GM12878 (cell line): ENCODE measurements around the gene TSPAN31. TPM values are rescaled to one million over a fixed set of nuclear protein-coding genes. Genes with fewer than 3 reads are reported as not detected.
"Not testable (repeated sequence)": the region's sequence is repeated elsewhere in the genome, so short reads cannot be mapped to it uniquely, and the experiment has no call there.

ENCODE experiments used
- ATAC-seq: fragments of 200-7000 bp; cut with Tn5 transposase; 3 replicates; pipeline ENCODE4 v1.9.1; 2020; ENCODE audit warnings: mild to moderate bottlenecking, moderate library complexity
- BruUV-seq: library from RNA; stranded (reverse); fragments of 400-500 nt; replicated peaks from 2 replicates; lab custom pipeline; 2021; lab: Mats Ljungman, UMichigan
- CTCF ChIA-PET: fragments of 300-600 bp; sonication (Branson Sonifier 250); formaldehyde crosslinking; extraction: SDS; loops from one replicate; lab custom pipeline; 2021; ENCODE audit warnings: inconsistent platforms; lab: Yijun Ruan, JAX
- POLR2A ChIA-PET: fragments of 350-600 bp; formaldehyde crosslinking; extraction: SDS; loops from one replicate; lab custom pipeline; 2021; ENCODE audit warnings: inconsistent platforms; lab: Charles Lee
- RAD21 ChIA-PET: fragments of 300-600 bp; sonication (Branson Sonifier 250); formaldehyde crosslinking; loops from one replicate; lab custom pipeline; 2023; ENCODE audit warnings: antibody characterized with exemption; ENCODE audit not compliant: unreplicated experiment; lab: Charles Lee
- SMC1A ChIA-PET: fragments of 300-600 bp; sonication (Branson Sonifier 250); formaldehyde crosslinking; loops from one replicate; lab custom pipeline; 2023; ENCODE audit not compliant: unreplicated experiment, uncharacterized antibody; lab: Charles Lee
- DNase-seq: peaks from one replicate; pipeline ENCODE4 v3.0.0-alpha.2; 2011; ENCODE audit warnings: low read depth, low spot score
- FAIRE-seq: peaks from 3 replicates; lab custom pipeline; 2011; peaks lifted over from hg19 to GRCh38; lab: Jason Lieb, UNC
- H2AFZ ChIP-seq: 2 replicates; pipeline ENCODE4 v1.6.0; 2011; ENCODE audit warnings: low read depth, low read length, control low read depth; ENCODE audit not compliant: control insufficient read depth
- H3K27ac ChIP-seq: 2 replicates; pipeline ENCODE4 v1.5.1; 2011; ENCODE audit warnings: control low read depth; ENCODE audit not compliant: control insufficient read depth, insufficient read depth
- H3K27me3 ChIP-seq, 2 experiments: replicated peaks in 1 of 2; 2 replicates each; pipeline versions ENCODE4 v1.6.0 to v1.6.1; 2011; ENCODE audit warnings: low read length in 1 of 2; ENCODE audit not compliant: control insufficient read depth in 2 of 2, insufficient read depth in 2 of 2
- H3K36me3 ChIP-seq, 2 experiments: 2 replicates each; pipeline ENCODE4 v1.5.1; 2011; ENCODE audit warnings: low read length in 1 of 2; ENCODE audit not compliant: control insufficient read depth in 2 of 2, insufficient read depth in 2 of 2
- H3K4me1 ChIP-seq: 2 replicates; pipeline ENCODE4 v1.6.1; 2011; ENCODE audit warnings: mild to moderate bottlenecking, low read length, moderate library complexity, mixed read lengths; ENCODE audit not compliant: control insufficient read depth, insufficient read depth
- H3K4me2 ChIP-seq: 2 replicates; pipeline ENCODE4 v1.6.0; 2011; ENCODE audit warnings: control low read depth; ENCODE audit not compliant: control insufficient read depth, insufficient read depth
- H3K4me3 ChIP-seq: fragments of 200-600 bp; sonication (generic); 2 replicates; pipeline ENCODE4 v1.5.1; 2016
- H3K79me2 ChIP-seq: 2 replicates; pipeline ENCODE4 v1.6.0; 2011; ENCODE audit warnings: low read length; ENCODE audit not compliant: control insufficient read depth, insufficient read depth
- H3K9ac ChIP-seq: 2 replicates; pipeline ENCODE4 v1.8.0; 2011; ENCODE audit warnings: low read length, control low read depth, mixed read lengths; ENCODE audit not compliant: control insufficient read depth, insufficient read depth
- H3K9me3 ChIP-seq: replicated peaks from 3 replicates; pipeline ENCODE4 v1.5.1; 2011; ENCODE audit warnings: mild to moderate bottlenecking, low read length; ENCODE audit not compliant: control insufficient read depth, insufficient read depth
- H4K20me1 ChIP-seq: 2 replicates; pipeline ENCODE4 v1.6.0; 2011; ENCODE audit not compliant: control insufficient read depth, insufficient read depth
- CHD2 ChIP-seq: IDR thresholded peaks from 2 replicates; pipeline ENCODE4 v1.6.1; 2011; ENCODE audit warnings: low read depth, low read length, improper control_type of control experiment, borderline replicate concordance
- POLR2A ChIP-seq: IDR thresholded peaks from 2 replicates; pipeline ENCODE4 v1.6.1; 2011; ENCODE audit warnings: low read depth, mild to moderate bottlenecking, low read length
- RB1 ChIP-seq: fragments of 450-650 bp; formaldehyde crosslinking; IDR thresholded peaks from 2 replicates; pipeline ENCODE4 v1.6.1; 2017; ENCODE audit warnings: mild to moderate bottlenecking, borderline replicate concordance
- SPI1 ChIP-seq: IDR thresholded peaks from 2 replicates; pipeline ENCODE4 v1.6.1; 2011; ENCODE audit warnings: low read depth, mild to moderate bottlenecking, low read length, moderate library complexity, borderline replicate concordance; ENCODE audit not compliant: insufficient read depth
- WGBS: methylation state at CpG from one replicate; pipeline ENCODE4 v1.1.6; 2016; ENCODE audit warnings: low lambda C conversion rate; ENCODE audit not compliant: insufficient replicate concordance, insufficient coverage; ENCODE audit errors: missing lambda C conversion rate; 5-methylcytosine and 5-hydroxymethylcytosine counted together
- in situ Hi-C: fragments of 300-500 bp; cut with MboI; formaldehyde crosslinking; loops from 9 replicates; pipeline ENCODE4 v1.14.3; 2018; ENCODE audit warnings: mixed read lengths
- intact Hi-C: fragments of 100-400 bp; cut with micrococcal nuclease; formaldehyde crosslinking; loops from one replicate; pipeline ENCODE4 v1.14.2; 2022; ENCODE audit not compliant: unreplicated experiment
- polyA plus RNA-seq, 11 experiments: library from polyadenylated mRNA; depleted of rRNA in 4 of 11; unstranded in 6 of 11; stranded (reverse) in 5 of 11; fragments of >200 nt; fragmentation: Nextera tagmentation in 4 of 11; fragmentation: Illumina TruSeq in 1 of 11; extraction: Ambion mirVana in 4 of 11; extraction: Trizol in 1 of 11; gene quantifications; 1 replicate in 1 of 11; 2 replicates in 10 of 11; pipeline versions ENCODE4 v1.2.1 to v1.2.3, GENCODE V29; 2011 to 2016; ENCODE audit warnings: inconsistent platforms in 2 of 11, missing spikeins in 2 of 11, low read depth in 1 of 11
- total RNA-seq, 4 experiments: library from RNA; depleted of rRNA in 3 of 4; stranded (reverse); fragments of >200 nt in 3 of 4; fragmentation: Illumina TruSeq in 1 of 4; extraction: Trizol in 1 of 4; gene quantifications; 2 replicates each; pipeline versions ENCODE4 v1.2.1 to v1.2.3, GENCODE V29; 2013 to 2021

The TSPAN31 gene
- total and polyA plus RNA-seq, 10 of the 15 experiments (the other 5 are each of a cell fraction or from before 2014, with no cell fraction given), result 11.8 to 32.2 (median 24.7) TPM

GRCh38 chr12:57713209-57713608, 31.6 kb upstream of the TSPAN31 start:
- Histone ChIP-seq H2AFZ (no peak overlapping the region), H3K27me3 (no peaks in the 10 kb centered on the region), H4K20me1 (no peaks in the 10 kb centered on the region), H3K4me1 (no peaks in the 10 kb centered on the region), H3K9me3 (no peaks in the 10 kb centered on the region), H3K79me2 (no peaks in the 10 kb centered on the region), H3K27ac (no peak overlapping the region), H3K4me2 (no peak overlapping the region), H3K9ac (no peak overlapping the region), H3K4me3 (no peak overlapping the region), H3K36me3 (peaks cover 10 to 14% of the 10 kb centered on the region in 2 experiments)
- ChIA-PET CTCF (interaction anchor here (0.7 kb wide), 1 partner anchor 18 kb away, joined by 3 read pairs; no protein-coding TSS in a partner anchor), POLR2A (no interaction called here), RAD21 (no interaction called here), SMC1A (no interaction called here)
- no peak for DNase-seq
- no peak for ATAC-seq
- BruUV-seq, result no TSS peak
- 97% methylated on average over 5 of the region's 5 CpGs for WGBS
- no peak for FAIRE-seq
- intact Hi-C loops (no loop called here), in situ Hi-C loops (no loop called here)
- no peak for TF ChIP-seq RB1
- no peak for TF ChIP-seq POLR2A
- no peak for TF ChIP-seq CHD2

GRCh38 chr12:57715036-57715748, 29.6 kb upstream of the TSPAN31 start:
- DNase-seq, BruUV-seq, H2AFZ ChIP-seq, FAIRE-seq, ATAC-seq, H3K79me2 ChIP-seq, RAD21 ChIA-PET, H3K4me2 ChIP-seq, H3K9me3 ChIP-seq, H3K27ac ChIP-seq, H3K4me3 ChIP-seq, intact Hi-C loops, H4K20me1 ChIP-seq, in situ Hi-C loops, H3K27me3 ChIP-seq, CTCF ChIA-PET, H3K4me1 ChIP-seq, H3K9ac ChIP-seq: not testable (repeated sequence)
- POLR2A ChIA-PET, result interaction anchor here (1.1 kb wide), 1 partner anchor 12 kb away, joined by 5 read pairs; no protein-coding TSS in a partner anchor
- WGBS, result 30% methylated on average over 6 of the region's 6 CpGs
- H3K36me3 ChIP-seq, result peaks cover 11 to 18% of the 10 kb centered on the region in 2 experiments
- SMC1A ChIA-PET, result interaction anchor here (1.2 kb wide), 1 partner anchor 223 kb away, joined by 3 read pairs; no protein-coding TSS in a partner anchor
- TF ChIP-seq SPI1, result peak; percentile 62
